ENCODE results near the gene TRPM5.

Gene TRPM5

DNA sequence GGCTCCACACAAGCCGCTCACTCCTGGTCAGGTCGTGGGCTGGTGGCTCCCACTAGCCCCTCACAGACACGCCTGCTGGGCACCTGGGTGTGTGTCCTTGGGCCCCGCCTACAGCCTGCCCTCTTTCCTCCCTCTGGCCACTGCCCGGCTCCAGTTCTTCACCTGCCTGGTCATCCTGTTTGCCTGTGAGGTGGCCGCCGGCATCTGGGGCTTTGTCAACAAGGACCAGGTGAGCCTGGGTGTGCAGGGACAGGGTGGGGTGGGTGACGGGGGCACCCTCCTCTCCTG, 49.6 kb downstream of the TRPM5 start:
- H3K9me3 ChIP-seq (ENCODE audit: control extremely low read depth in 1 of 5, control insufficient read depth in 4 of 5, insufficient read depth in 2 of 5, low read depth in 1 of 5, low read length in 4 of 5), result no peaks in the 10 kb centered on the region
- POLR2A ChIA-PET, result interaction anchor here (0.5 to 0.6 kb wide), 2 partner anchors 91 to 102 kb away, joined by 3 to 4 read pairs; no protein-coding TSS in a partner anchor
- no peak for DNase-seq
- no peak overlapping the region for H3K27ac ChIP-seq (ENCODE audit: insufficient read depth in 1 of 2, low read depth in 1 of 2, low read length in 2 of 2, poor library complexity in 1 of 2, severe bottlenecking in 2 of 2)
- H3K36me3 ChIP-seq (ENCODE audit: control insufficient read depth in 4 of 4, insufficient read depth in 4 of 4, low read length in 3 of 4), result peaks cover 2 to 66% (median 51%) of the 10 kb centered on the region in 4 experiments
- H3K4me3 ChIP-seq (ENCODE audit: control insufficient read depth in 1 of 7, extremely low read depth in 1 of 7, insufficient read depth in 4 of 7, low read depth in 2 of 7, low read length in 6 of 7), result no peak overlapping the region
- H3K27me3 ChIP-seq (replicated peaks in 2 of 5; ENCODE audit: control insufficient read depth in 4 of 5, insufficient read depth in 5 of 5, low read length in 4 of 5), result no peaks in the 10 kb centered on the region
- WGBS (ENCODE audit: insufficient coverage), result 100% methylated on average over 1 of the region's 8 CpGs
- H3K4me1 ChIP-seq (ENCODE audit: control extremely low read depth in 1 of 4, control insufficient read depth in 4 of 4, insufficient read depth in 4 of 4, low read length in 3 of 4), result peaks cover 0 to 16% (median 12%) of the 10 kb centered on the region in 4 experiments
- CTCF ChIA-PET, result interaction anchor here (8.9 kb wide), 1 partner anchor 91 kb away, joined by 90 read pairs; the partner anchor contains the start of genes C11orf21 and TSPAN32

Measured in common myeloid progenitor, CD34-positive (primary cell).